HepG2 (cell line): ENCODE results near the gene CNNM3. TPM values are rescaled to one million over a fixed set of nuclear protein-coding genes. Genes with fewer than 3 reads are reported as not detected.
A peak's percentile ranks its signal among the peaks of the same experiment; 100 is the strongest.

ENCODE experiments used
- DMAP1 ChIP-seq: IDR thresholded peaks from 2 replicates; pipeline ENCODE4 v1.6.1; 2016
- GMEB1 ChIP-seq: sonication (generic); formaldehyde crosslinking; IDR thresholded peaks from 2 replicates; pipeline ENCODE4 v1.5.1; 2020; ENCODE audit warnings: missing genetic modification reagents, mild to moderate bottlenecking, borderline replicate concordance
- MYNN ChIP-seq: sonication (generic); formaldehyde crosslinking; IDR thresholded peaks from 2 replicates; pipeline ENCODE4 v1.4.0; 2020; ENCODE audit warnings: mild to moderate bottlenecking, low read depth, missing genetic modification reagents
- PHF5A ChIP-seq: IDR thresholded peaks from one replicate; pipeline ENCODE4 v1.6.1; 2018; ENCODE audit warnings: low read depth, missing genetic modification reagents; ENCODE audit not compliant: unreplicated experiment
- RARA ChIP-seq: IDR thresholded peaks from 2 replicates; pipeline ENCODE4 v1.6.1; 2016; ENCODE audit warnings: missing genetic modification reagents, missing compliant biosample characterization
- SALL2 ChIP-seq: sonication (generic); formaldehyde crosslinking; IDR thresholded peaks from 2 replicates; pipeline ENCODE4 v1.8.1; 2023; ENCODE audit warnings: mild to moderate bottlenecking, missing genetic modification reagents, inconsistent platforms
- SCMH1 ChIP-seq: sonication (generic); formaldehyde crosslinking; IDR thresholded peaks from 2 replicates; pipeline ENCODE4 v1.9.0; 2021; ENCODE audit warnings: missing genetic modification reagents, mild to moderate bottlenecking, borderline replicate concordance
- SRF ChIP-seq: IDR thresholded peaks from 2 replicates; pipeline ENCODE4 v1.6.1; 2011; ENCODE audit warnings: mild to moderate bottlenecking, low read depth, low read length, moderate library complexity
- ZFX ChIP-seq: sonication (generic); formaldehyde crosslinking; IDR thresholded peaks from 2 replicates; pipeline ENCODE4 v1.4.0; 2020; ENCODE audit warnings: mild to moderate bottlenecking, low read depth, missing genetic modification reagents, moderate library complexity
- ZNF281 ChIP-seq: sonication (generic); formaldehyde crosslinking; IDR thresholded peaks from 2 replicates; pipeline ENCODE4 v1.4.0; 2020; ENCODE audit warnings: missing genetic modification reagents, borderline replicate concordance
- ZNF382 ChIP-seq: sonication (generic); formaldehyde crosslinking; IDR thresholded peaks from 2 replicates; pipeline ENCODE4 v1.5.0; 2020; ENCODE audit warnings: missing genetic modification reagents, mild to moderate bottlenecking, borderline replicate concordance
- ZNF720 ChIP-seq: sonication (generic); formaldehyde crosslinking; IDR thresholded peaks from 2 replicates; pipeline ENCODE4 v1.4.0; 2020; ENCODE audit warnings: missing genetic modification reagents
- polyA plus RNA-seq, 8 experiments: library from polyadenylated mRNA; depleted of rRNA in 3 of 8; stranded (reverse) in 7 of 8; unstranded in 1 of 8; fragments of >200 nt; fragmentation: Illumina TruSeq in 4 of 8; extraction: Trizol in 4 of 8; gene quantifications; 2 replicates each; pipeline versions ENCODE4 v1.2.1 to v1.2.3, GENCODE V29; 2011 to 2016; ENCODE audit warnings: low read depth in 4 of 8, missing spikeins in 1 of 8, mixed read lengths in 1 of 8; ENCODE audit not compliant: insufficient read depth in 1 of 8
- total RNA-seq, 5 experiments: library from RNA; depleted of rRNA; stranded (reverse); fragments of >200 nt; fragmentation: Illumina TruSeq; extraction: Trizol; gene quantifications; 2 replicates each; pipeline ENCODE4 v1.2.3, GENCODE V29; 2016; ENCODE audit warnings: low read depth in 1 of 5
- TF ChIP-seq, protein P1 (sequence below), 2 experiments: sonication (generic) in 1 of 2; formaldehyde crosslinking in 1 of 2; IDR thresholded peaks; 2 replicates each; pipeline versions ENCODE4 v1.6.1 to v1.9.0; 2014 to 2022; ENCODE audit warnings: antibody characterized with exemption in 1 of 2, borderline replicate concordance in 1 of 2, inconsistent platforms in 1 of 2, low read depth in 1 of 2, missing genetic modification reagents in 1 of 2
- TF ChIP-seq, protein P2 (sequence below): sonication (generic); formaldehyde crosslinking; IDR thresholded peaks from 2 replicates; pipeline ENCODE4 v1.8.1; 2023; ENCODE audit warnings: mild to moderate bottlenecking, inconsistent platforms, moderate library complexity, missing genetic modification reagents, borderline replicate concordance
- TF ChIP-seq, protein P3 (sequence below): sonication (generic); formaldehyde crosslinking; IDR thresholded peaks from 2 replicates; pipeline ENCODE4 v1.8.0; 2022; ENCODE audit warnings: missing genetic modification reagents, low read depth, mild to moderate bottlenecking, borderline replicate concordance

CNNM3 gene
- total and polyA plus RNA-seq, 2 of the 13 experiments (the other 11 are each of a cell fraction or from before 2014, with no cell fraction given): 21.2 to 27.9 TPM

DNA sequence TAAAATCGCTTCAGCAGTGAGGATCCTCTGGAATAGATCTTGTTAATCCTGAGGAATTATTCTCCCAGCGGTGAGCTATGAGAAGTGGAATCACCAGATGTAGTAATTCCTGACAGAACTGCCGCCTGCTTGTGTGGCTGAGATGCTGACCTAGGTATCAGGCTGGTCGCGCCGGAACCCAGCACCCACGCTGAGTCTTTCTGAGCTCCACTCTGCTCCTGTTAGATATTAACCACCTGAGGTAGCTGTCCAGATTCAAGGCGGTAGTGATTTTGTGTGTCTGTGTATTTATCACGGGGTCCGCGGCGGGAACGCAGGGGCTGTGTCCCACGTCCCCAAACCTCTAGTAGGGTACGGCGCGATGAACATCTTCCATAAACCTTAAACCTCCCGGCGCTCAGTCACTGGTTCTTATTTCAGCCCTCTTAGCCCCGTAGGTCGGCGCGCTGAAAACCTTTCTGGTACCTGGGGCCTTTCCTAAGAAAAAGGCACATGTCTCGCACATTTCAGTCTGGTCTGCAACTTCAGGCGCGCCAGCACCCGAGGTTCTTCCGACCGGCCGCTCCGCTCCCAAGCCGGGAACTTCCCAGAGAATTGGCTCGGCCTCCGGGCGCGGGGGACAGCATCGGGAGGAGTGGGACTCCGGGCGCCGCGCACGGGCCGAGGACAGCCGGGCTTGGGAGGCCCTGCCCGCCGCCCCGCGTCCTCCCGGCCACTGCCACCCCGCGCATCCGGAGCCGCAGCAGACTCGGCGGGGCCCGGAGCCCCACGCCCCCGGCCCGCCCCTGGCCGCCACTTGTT is 542 bp upstream of the CNNM3 start (continued):
- TF ChIP-seq, protein P1, sequence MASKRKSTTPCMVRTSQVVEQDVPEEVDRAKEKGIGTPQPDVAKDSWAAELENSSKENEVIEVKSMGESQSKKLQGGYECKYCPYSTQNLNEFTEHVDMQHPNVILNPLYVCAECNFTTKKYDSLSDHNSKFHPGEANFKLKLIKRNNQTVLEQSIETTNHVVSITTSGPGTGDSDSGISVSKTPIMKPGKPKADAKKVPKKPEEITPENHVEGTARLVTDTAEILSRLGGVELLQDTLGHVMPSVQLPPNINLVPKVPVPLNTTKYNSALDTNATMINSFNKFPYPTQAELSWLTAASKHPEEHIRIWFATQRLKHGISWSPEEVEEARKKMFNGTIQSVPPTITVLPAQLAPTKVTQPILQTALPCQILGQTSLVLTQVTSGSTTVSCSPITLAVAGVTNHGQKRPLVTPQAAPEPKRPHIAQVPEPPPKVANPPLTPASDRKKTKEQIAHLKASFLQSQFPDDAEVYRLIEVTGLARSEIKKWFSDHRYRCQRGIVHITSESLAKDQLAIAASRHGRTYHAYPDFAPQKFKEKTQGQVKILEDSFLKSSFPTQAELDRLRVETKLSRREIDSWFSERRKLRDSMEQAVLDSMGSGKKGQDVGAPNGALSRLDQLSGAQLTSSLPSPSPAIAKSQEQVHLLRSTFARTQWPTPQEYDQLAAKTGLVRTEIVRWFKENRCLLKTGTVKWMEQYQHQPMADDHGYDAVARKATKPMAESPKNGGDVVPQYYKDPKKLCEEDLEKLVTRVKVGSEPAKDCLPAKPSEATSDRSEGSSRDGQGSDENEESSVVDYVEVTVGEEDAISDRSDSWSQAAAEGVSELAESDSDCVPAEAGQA (IDR thresholded peaks at IDR 0.05; ENCODE audit: low read depth): no peak
- TF ChIP-seq, protein P1 (CRISPR knock-in tag; IDR thresholded peaks at IDR 0.05; ENCODE audit: borderline replicate concordance): 0 out of 2 replicates have a peak, but pooled peaks have one; percentile 81
- TF ChIP-seq GMEB1 (CRISPR knock-in tag): peak; percentile 4; the same call in 1 of the 2 replicates
- TF ChIP-seq SRF: no peak
- TF ChIP-seq, protein P2, sequence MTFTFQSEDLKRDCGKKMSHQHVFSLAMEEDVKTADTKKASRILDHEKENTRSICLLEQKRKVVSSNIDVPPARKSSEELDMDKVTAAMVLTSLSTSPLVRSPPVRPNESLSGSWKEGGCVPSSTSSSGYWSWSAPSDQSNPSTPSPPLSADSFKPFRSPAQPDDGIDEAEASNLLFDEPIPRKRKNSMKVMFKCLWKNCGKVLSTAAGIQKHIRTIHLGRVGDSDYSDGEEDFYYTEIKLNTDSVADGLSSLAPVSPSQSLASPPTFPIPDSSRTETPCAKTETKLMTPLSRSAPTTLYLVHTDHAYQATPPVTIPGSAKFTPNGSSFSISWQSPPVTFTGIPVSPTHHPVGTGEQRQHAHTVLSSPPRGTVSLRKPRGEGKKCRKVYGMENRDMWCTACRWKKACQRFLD (CRISPR knock-in tag): peak; percentile 90
- TF ChIP-seq PHF5A (CRISPR knock-in tag): no peak
- TF ChIP-seq, protein P3, sequence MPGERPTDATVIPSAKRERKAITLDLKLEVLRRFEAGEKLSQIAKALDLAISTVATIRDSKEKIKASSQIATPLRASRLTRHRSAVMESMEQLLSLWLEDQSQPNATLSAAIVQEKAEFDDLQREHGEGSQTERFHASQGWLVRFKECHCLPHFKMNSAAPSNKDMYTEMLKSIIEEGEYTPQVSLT (CRISPR knock-in tag): 0 out of 2 replicates have a peak, but pooled peaks have one; percentile 58
- no peak for TF ChIP-seq ZNF720 (CRISPR knock-in tag)
- no peak for TF ChIP-seq SCMH1 (CRISPR knock-in tag)
- TF ChIP-seq DMAP1 (CRISPR knock-in tag): peak; percentile 30; the same call in 1 of the 2 replicates
- no peak; the same call in none of the 2 replicates for TF ChIP-seq ZFX (CRISPR knock-in tag)
- peak; percentile 47; the same call in 1 of the 2 replicates for TF ChIP-seq SALL2 (CRISPR knock-in tag)
- no peak for TF ChIP-seq ZNF382 (CRISPR knock-in tag)
- TF ChIP-seq ZNF281 (CRISPR knock-in tag): peak; percentile 18; the same call in 1 of the 2 replicates
- peak; percentile 19; the same call in 1 of the 2 replicates for TF ChIP-seq RARA (CRISPR knock-in tag)
- no peak for TF ChIP-seq MYNN (CRISPR knock-in tag)
